ENCODE measurements around the gene NDOR1.

The NDOR1 gene

GRCh38 chr9:137262909-137263285, 57.4 kb downstream of the NDOR1 start:
- DNase-seq (ENCODE audit: low read depth), result no peak

DNA sequence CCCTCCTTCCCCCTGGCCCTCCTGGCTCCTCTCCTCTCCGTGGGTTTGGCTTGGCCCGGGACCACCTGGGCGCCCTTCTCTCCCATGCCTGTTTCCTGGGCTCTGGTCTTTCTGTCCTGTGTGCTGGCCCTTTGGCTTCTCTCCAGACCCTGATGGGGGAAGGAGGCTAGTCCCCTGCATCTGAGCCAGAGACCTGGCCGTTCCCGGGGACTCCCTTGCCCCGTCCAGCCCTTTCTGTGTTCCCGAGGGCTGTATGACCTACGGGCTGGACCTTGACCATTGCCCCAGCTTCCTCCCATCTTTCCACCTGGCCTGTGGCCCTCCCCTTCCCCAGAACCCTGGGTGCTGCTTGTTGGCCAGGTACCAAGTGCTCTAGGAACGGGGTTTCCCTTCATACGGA, 58.0 kb downstream of the NDOR1 start:
- no peak for DNase-seq (ENCODE audit: low read depth)

GRCh38 chr9:137264067-137264466, 58.6 kb downstream of the NDOR1 start:
- DNase-seq (ENCODE audit: low read depth), result no peak

GRCh38 chr9:137265496-137266161, 60.1 kb downstream of the NDOR1 start:
- DNase-seq (ENCODE audit: low read depth), result no peak

DNA sequence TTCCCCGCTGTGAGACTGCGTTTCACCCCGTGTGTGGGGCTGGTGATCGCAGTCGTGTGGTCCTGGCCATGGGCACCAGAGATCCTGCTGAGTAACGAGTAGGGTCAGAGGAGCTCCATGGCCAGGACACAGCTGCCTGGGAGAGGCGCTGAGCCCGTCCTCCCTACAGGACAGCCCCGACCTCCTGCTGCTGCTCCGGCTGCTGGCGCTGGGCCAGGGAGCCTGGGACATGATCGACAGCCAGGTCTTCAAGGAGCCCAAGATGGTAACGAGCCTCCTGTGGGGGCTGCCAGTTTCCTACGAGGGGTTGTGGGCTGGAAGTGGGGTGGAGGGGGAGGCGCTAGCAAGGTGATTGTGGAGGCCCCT, 60.6 kb downstream of the NDOR1 start:
- DNase-seq (ENCODE audit: low read depth), result no peak

Measured in EH (cell line).